NCI-H82 treated with DMSO at 0.1 percent for 48 hours (cell line): ENCODE data around the gene LGALS7.

Experiments used
- DNase-seq: peaks from one replicate; lab custom pipeline; 2025; ENCODE audit not compliant: unreplicated experiment; lab: John Stamatoyannopoulos, UW

Gene LGALS7

DNA sequence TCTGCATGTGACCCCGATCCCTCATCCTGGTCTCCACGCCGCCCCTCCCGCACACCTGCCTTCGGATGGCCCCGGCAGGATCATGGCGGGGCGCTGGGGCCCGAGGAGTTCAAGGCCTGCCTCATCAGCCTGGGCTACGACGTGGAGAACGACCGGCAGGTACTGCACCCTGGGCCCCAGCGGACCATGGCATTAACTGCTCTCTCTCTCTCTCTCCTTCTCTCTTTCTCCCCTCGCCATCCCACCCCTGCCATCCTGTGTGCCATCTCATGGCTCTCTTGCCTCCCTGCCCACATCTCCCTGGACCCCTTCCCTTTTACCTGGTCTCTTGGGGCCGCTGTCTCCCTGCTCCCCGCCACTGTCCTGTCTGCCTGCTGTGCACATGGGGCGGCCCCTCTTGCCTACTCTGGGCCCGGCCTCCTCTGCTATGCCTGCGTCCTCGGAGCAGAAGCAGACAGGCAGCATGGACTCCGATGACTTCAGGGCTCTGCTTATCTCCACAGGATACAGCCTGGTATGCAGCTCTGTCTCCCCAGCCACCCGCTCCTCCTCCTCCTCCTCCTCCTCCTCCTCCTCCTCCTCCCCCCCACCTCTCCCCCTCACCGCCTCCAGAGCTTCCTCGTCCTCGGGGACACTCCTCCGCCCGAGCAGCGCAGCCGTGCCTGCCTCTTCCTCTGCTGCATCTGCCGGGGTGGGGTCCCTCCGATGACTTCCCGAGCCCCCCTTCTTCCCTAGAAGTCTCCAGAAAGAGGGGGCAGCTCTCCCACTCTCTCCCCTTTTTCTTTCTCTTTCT, 45.3 kb downstream of the LGALS7 start:
- no peak for DNase-seq

DNA sequence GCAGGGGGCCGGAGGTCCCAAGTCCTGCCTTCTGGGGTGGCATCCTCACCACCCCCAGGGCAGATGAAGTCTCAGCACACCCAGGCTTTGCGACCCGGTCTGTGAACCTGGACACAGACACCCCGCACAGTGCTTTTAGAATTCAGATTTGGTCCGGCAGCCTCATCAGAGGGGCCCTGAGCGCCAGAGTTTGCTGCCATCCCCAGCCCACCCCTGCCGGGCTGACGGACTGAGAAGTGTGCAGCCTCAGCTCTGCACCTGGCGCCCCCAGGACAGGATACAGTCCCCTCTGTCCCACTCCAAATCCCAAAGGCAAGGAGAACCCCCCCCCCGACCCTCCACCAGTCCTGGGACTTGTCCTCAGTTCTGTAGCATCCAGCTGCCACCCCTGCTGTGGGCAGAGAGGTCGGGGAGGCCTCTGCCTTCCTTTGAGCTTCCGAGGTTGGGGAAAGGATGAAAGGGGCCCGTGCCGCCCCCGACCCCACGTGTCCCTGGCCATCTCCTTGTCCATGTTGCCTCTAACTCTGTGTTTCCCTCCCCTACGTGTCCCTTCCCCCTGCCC, 45.9 kb downstream of the LGALS7 start:
- DNase-seq, result no peak

- no peak for DNase-seq
Measured at GRCh38 chr19:38726761-38727301, 46.5 kb downstream of the LGALS7 start.

- no peak for DNase-seq
Measured at GRCh38 chr19:38726284-38726673, 47.0 kb downstream of the LGALS7 start.

- no peak for DNase-seq
Measured at GRCh38 chr19:38725469-38726283, 47.6 kb downstream of the LGALS7 start.

- no peak for DNase-seq
Measured at GRCh38 chr19:38723990-38724854, 49.1 kb downstream of the LGALS7 start.

DNA sequence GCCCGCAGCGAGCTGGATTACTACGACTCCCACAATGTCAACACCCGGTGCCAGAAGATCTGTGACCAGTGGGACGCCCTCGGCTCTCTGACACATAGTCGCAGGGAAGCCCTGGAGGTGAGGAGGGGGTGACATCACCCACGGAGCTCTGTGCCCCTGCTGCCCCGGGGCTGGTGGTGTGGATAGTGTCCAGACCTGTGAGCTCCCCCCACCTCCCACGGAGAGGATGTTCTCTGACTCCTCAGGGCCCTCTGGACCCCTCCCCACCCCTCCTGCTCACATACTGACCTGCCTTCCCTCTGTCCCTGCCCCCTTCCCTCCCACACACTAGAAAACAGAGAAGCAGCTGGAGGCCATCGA, 49.7 kb downstream of the LGALS7 start:
- DNase-seq, result no peak

DNA sequence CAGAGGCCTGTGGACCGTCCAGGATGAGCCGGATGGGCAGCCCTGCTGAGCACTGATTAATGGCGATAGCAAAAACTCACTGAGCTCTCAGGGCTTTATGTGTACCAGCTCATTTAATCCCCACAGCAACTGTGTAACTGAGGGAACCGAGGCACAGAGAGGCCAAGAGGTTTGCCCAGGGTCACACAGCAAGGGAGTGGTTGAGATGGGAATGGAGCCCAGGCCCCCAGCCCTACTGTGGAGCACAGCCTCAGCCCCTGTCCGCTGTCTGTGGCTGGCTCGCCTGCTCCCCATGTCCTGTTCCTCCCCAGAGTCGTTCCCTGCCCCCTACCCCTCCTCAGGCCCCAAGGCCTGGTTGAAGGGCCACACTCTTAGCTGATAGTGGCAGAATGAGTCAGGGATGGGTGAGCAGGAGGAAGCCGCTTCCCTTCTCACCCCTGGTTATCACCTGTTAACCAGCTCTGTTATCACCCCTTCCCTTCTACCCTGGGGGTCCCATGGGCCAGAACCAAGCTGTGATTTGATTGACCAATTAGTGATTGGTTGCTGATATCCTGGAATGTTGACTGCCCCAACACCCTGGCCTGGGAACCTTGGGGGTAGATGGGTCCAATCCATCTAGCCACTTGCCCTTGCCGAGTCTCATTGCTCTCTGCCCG, 50.2 kb downstream of the LGALS7 start:
- no peak for DNase-seq

GRCh38 chr19:38721979-38722773, 51.1 kb downstream of the LGALS7 start:
- DNase-seq, result no peak

- DNase-seq, result no peak
Measured at GRCh38 chr19:38721496-38721895, 51.8 kb downstream of the LGALS7 start.
